Subcutaneous adipose tissue (tissue), 4 donors: ENCODE results near the gene OR2H2. TPM values are rescaled to one million over a fixed set of nuclear protein-coding genes. Genes with fewer than 3 reads are reported as not detected.

Experiments used
- CTCF ChIP-seq: fragments of 450-650 bp; IDR thresholded peaks from one replicate; pipeline ENCODE4 v1.5.1; 2016; ENCODE audit warnings: low read depth, mild to moderate bottlenecking, control low read depth, antibody characterized with exemption, moderate library complexity
- total RNA-seq, 4 donors: library from RNA; depleted of rRNA; stranded (reverse); fragments of >200 nt; gene quantifications; one replicate each; pipeline ENCODE4 v1.1.0, GENCODE V29; 2016

OR2H2 gene
- not detected for total RNA-seq

- TF ChIP-seq CTCF = no peak
Measured at GRCh38 chr6:29584821-29585220, at the start of gene OR2H2. Gene OR2H2 (plus strand): TSS chr6:29585121. CDS start chr6:29587945, 2,824 bp downstream.

- no peak for TF ChIP-seq CTCF
Measured at GRCh38 chr6:29537714-29538403, 47.1 kb upstream of the OR2H2 start.

- no peak for TF ChIP-seq CTCF
Measured at GRCh38 chr6:29547573-29547972, 37.3 kb upstream of the OR2H2 start.

- TF ChIP-seq CTCF = no peak
Measured at GRCh38 chr6:29552512-29553051, 32.3 kb upstream of the OR2H2 start.

- no peak for TF ChIP-seq CTCF
Measured at GRCh38 chr6:29553268-29554057, 31.5 kb upstream of the OR2H2 start.

GRCh38 chr6:29554764-29555163, 30.2 kb upstream of the OR2H2 start:
- TF ChIP-seq CTCF = no peak

- TF ChIP-seq CTCF = no peak
Measured at GRCh38 chr6:29557320-29557719, 27.6 kb upstream of the OR2H2 start.
